SK-N-SH (cell line): ENCODE data around the gene AIRE. TPM values are rescaled to one million over a fixed set of nuclear protein-coding genes. Genes with fewer than 3 reads are reported as not detected.

Experiments
- CTCF ChIA-PET: fragments of 300-600, 350-600 bp; formaldehyde crosslinking; extraction: SDS; loops from one replicate; lab custom pipeline; 2021; lab: Yijun Ruan, JAX
- POLR2A ChIA-PET: fragments of 350-600 bp; sonication (Branson Sonifier 250); formaldehyde crosslinking; extraction: SDS; loops from one replicate; lab custom pipeline; 2020; ENCODE audit warnings: antibody characterized with exemption, inconsistent platforms; lab: Yijun Ruan, JAX
- DNase-seq: peaks from one replicate; pipeline ENCODE4 v3.0.0; 2012
- H2AFZ ChIP-seq: fragments of 200-600 bp; sonication (generic); 2 replicates; pipeline ENCODE4 v1.8.1; 2016; ENCODE audit warnings: antibody characterized with exemption, mild to moderate bottlenecking, low read depth
- H3F3A ChIP-seq: fragments of 200-600 bp; sonication (generic); replicated peaks from 2 replicates; pipeline ENCODE3; 2016; ENCODE audit warnings: antibody characterized with exemption, mild to moderate bottlenecking; ENCODE audit not compliant: insufficient read depth
- H3K27ac ChIP-seq, 2 experiments: fragments of 200-500 bp in 1 of 2; fragments of 200-600 bp in 1 of 2; sonication (Bioruptor generic) in 1 of 2; sonication (generic), shearing (Covaris generic) in 1 of 2; 2 replicates each; pipeline versions ENCODE4 v1.5.1 to v1.6.1; 2014 to 2016; ENCODE audit warnings: low read depth in 2 of 2, inconsistent platforms in 1 of 2, low read length in 1 of 2, mild to moderate bottlenecking in 1 of 2, mixed read lengths in 1 of 2
- H3K27me3 ChIP-seq: fragments of 200-600 bp; sonication (generic), shearing (Covaris generic); 2 replicates; pipeline ENCODE4 v1.6.1; 2016; ENCODE audit warnings: mixed run types; ENCODE audit not compliant: insufficient read depth
- H3K36me3 ChIP-seq, 2 experiments: fragments of 200-500 bp in 1 of 2; fragments of 200-600 bp in 1 of 2; sonication (Bioruptor generic) in 1 of 2; sonication (generic) in 1 of 2; replicated peaks in 1 of 2; 2 replicates each; pipeline versions ENCODE3 to v1.5.1; 2014 to 2016; ENCODE audit warnings: low read length in 1 of 2, mild to moderate bottlenecking in 1 of 2; ENCODE audit not compliant: insufficient read depth in 2 of 2, control insufficient read depth in 1 of 2
- H3K4me1 ChIP-seq, 2 experiments: fragments of 200-500 bp in 1 of 2; fragments of 200-600 bp in 1 of 2; sonication (Bioruptor generic) in 1 of 2; sonication (generic), shearing (Covaris generic) in 1 of 2; 2 replicates each; pipeline versions ENCODE4 v1.5.1 to v1.6.1; 2014 to 2016; ENCODE audit warnings: low read depth in 1 of 2, low read length in 1 of 2, mixed run types in 1 of 2; ENCODE audit not compliant: insufficient read depth in 2 of 2, control insufficient read depth in 1 of 2
- H3K4me2 ChIP-seq: fragments of 200-600 bp; sonication (generic), shearing (Covaris generic); 2 replicates; pipeline ENCODE4 v1.6.1; 2017; ENCODE audit warnings: mixed run types
- H3K4me3 ChIP-seq, 2 experiments: fragments of 200-500 bp in 1 of 2; fragments of 200-600 bp in 1 of 2; sonication (Bioruptor generic) in 1 of 2; sonication (generic), shearing (Covaris generic) in 1 of 2; 2 replicates each; pipeline versions ENCODE4 v1.5.1 to v1.8.1; 2014 to 2016; ENCODE audit warnings: low read depth in 2 of 2, inconsistent platforms in 1 of 2, low read length in 1 of 2, mild to moderate bottlenecking in 1 of 2, mixed read lengths in 1 of 2, moderate library complexity in 1 of 2
- H3K79me2 ChIP-seq: fragments of 200-600 bp; sonication (generic); 2 replicates; pipeline ENCODE4 v1.8.1; 2017; ENCODE audit warnings: mild to moderate bottlenecking; ENCODE audit not compliant: insufficient read depth
- H3K9ac ChIP-seq: fragments of 200-600 bp; sonication (generic); 2 replicates; pipeline ENCODE4 v1.6.1; 2017; ENCODE audit warnings: mixed run types
- H3K9me2 ChIP-seq: fragments of 200-600 bp; sonication (generic); 2 replicates; pipeline ENCODE4 v1.6.1; 2017; ENCODE audit warnings: mixed run types
- H3K9me3 ChIP-seq: fragments of 200-600 bp; sonication (generic); 2 replicates; pipeline ENCODE4 v1.6.1; 2017; ENCODE audit warnings: mixed run types, mild to moderate bottlenecking, moderate library complexity
- H4K20me1 ChIP-seq: fragments of 200-600 bp; sonication (generic); 2 replicates; pipeline ENCODE4 v1.6.1; 2017; ENCODE audit warnings: mild to moderate bottlenecking, mixed run types; ENCODE audit not compliant: insufficient read depth
- CHD2 ChIP-seq: fragments of 150-350 bp; IDR thresholded peaks from 2 replicates; pipeline ENCODE4 v1.6.1; 2018; ENCODE audit warnings: low read length; ENCODE audit not compliant: partially characterized antibody
- EZH2phosphoT487 ChIP-seq: fragments of 200-600 bp; sonication (generic); IDR thresholded peaks from 2 replicates; pipeline ENCODE4 v1.6.1; 2017; ENCODE audit warnings: low read depth, mixed run types, mild to moderate bottlenecking, antibody characterized with exemption, moderate library complexity, borderline replicate concordance
- FOXJ3 ChIP-seq: sonication (generic); formaldehyde crosslinking; IDR thresholded peaks from 2 replicates; pipeline ENCODE4 v1.5.1; 2020; ENCODE audit warnings: mild to moderate bottlenecking, missing genetic modification reagents
- FOXM1 ChIP-seq: IDR thresholded peaks from 2 replicates; pipeline ENCODE4 v1.4.0; 2012; ENCODE audit warnings: low read depth, mild to moderate bottlenecking
- GABPA ChIP-seq: IDR thresholded peaks from 2 replicates; pipeline ENCODE4 v1.4.0; 2012; ENCODE audit warnings: low read depth, mild to moderate bottlenecking
- GATA2 ChIP-seq: sonication (generic); formaldehyde crosslinking; IDR thresholded peaks from 2 replicates; pipeline ENCODE4 v1.5.0; 2020; ENCODE audit warnings: mild to moderate bottlenecking, missing genetic modification reagents
- IRF3 ChIP-seq: fragments of 150-350 bp; IDR thresholded peaks from 2 replicates; pipeline ENCODE4 v1.6.1; 2016; ENCODE audit warnings: mild to moderate bottlenecking, low read depth, low read length
- MAX ChIP-seq: IDR thresholded peaks from 2 replicates; pipeline ENCODE4 v1.4.0; 2012; ENCODE audit warnings: low read depth
- MEF2A ChIP-seq: IDR thresholded peaks from 2 replicates; pipeline ENCODE4 v1.4.0; 2012; ENCODE audit warnings: low read depth, borderline replicate concordance
- NFIC ChIP-seq: IDR thresholded peaks from 2 replicates; pipeline ENCODE4 v1.4.0; 2012; ENCODE audit warnings: borderline replicate concordance
- POLR2AphosphoS5 ChIP-seq: IDR thresholded peaks from 2 replicates; pipeline ENCODE4 v1.6.1; 2012; ENCODE audit warnings: low read depth, low read length
- RCOR1 ChIP-seq: fragments of 150-350 bp; IDR thresholded peaks from 2 replicates; pipeline ENCODE4 v1.6.1; 2017; ENCODE audit warnings: antibody characterized with exemption, low read length
- REST ChIP-seq: IDR thresholded peaks from 2 replicates; pipeline ENCODE4 v1.6.1; 2012; ENCODE audit warnings: mild to moderate bottlenecking, low read depth, low read length, moderate library complexity
- RFX5 ChIP-seq: IDR thresholded peaks from 2 replicates; pipeline ENCODE4 v1.6.1; 2012; ENCODE audit warnings: mild to moderate bottlenecking, improper control_type of control experiment, low read length
- SMC3 ChIP-seq: IDR thresholded peaks from 2 replicates; pipeline ENCODE4 v1.6.1; 2012; ENCODE audit warnings: low read depth, low read length, improper control_type of control experiment
- TCF12 ChIP-seq: IDR thresholded peaks from 2 replicates; pipeline ENCODE4 v1.4.0; 2012
- USF1 ChIP-seq: IDR thresholded peaks from 2 replicates; pipeline ENCODE4 v1.4.0; 2012; ENCODE audit warnings: low read depth, borderline replicate concordance
- USF2 ChIP-seq: fragments of 150-350 bp; IDR thresholded peaks from 2 replicates; pipeline ENCODE4 v1.6.1; 2017; ENCODE audit warnings: antibody characterized with exemption, low read length, low read depth, borderline replicate concordance
- ZBTB33 ChIP-seq: IDR thresholded peaks from 2 replicates; pipeline ENCODE4 v1.4.0; 2012; ENCODE audit warnings: low read depth, borderline replicate concordance
- WGBS: methylation state at CpG from one replicate; pipeline ENCODE4 v1.1.6; 2017; ENCODE audit warnings: low lambda C conversion rate; 5-methylcytosine and 5-hydroxymethylcytosine counted together
- polyA plus RNA-seq, 3 experiments: library from polyadenylated mRNA; depleted of rRNA; stranded (reverse); fragments of >200 nt; gene quantifications; 2 replicates each; pipeline ENCODE4 v1.2.3, GENCODE V29; 2012

Gene AIRE
- polyA plus RNA-seq, 1 of the 3 experiments (the other 2 are of a cell fraction) = not detected

- TF ChIP-seq ZBTB33 = no peak
- TF ChIP-seq GABPA = no peak
- no peak for TF ChIP-seq FOXJ3 (CRISPR knock-in tag)
These were observed 26.5 kb upstream of the AIRE start (continued) for GRCh38 chr21:44259082-44259705.

- Histone ChIP-seq H3K4me2 (no peak overlapping the region), H3K4me1 (no peaks in the 10 kb centered on the region), H3K9me3 (no peaks in the 10 kb centered on the region), H3K36me3 (no peaks in the 10 kb centered on the region), H3K9me2 (no peaks in the 10 kb centered on the region), H3K4me3 (no peak overlapping the region), H3K27ac (no peak overlapping the region), H3K9ac (no peak overlapping the region), H4K20me1 (no peaks in the 10 kb centered on the region), H2AFZ (no peak overlapping the region), H3K79me2 (no peaks in the 10 kb centered on the region), H3F3A (no peaks in the 10 kb centered on the region), H3K27me3 (no peaks in the 10 kb centered on the region)
- WGBS = 20% methylated on average over 4 of the region's 4 CpGs
- ChIA-PET CTCF (no interaction called here), POLR2A (no interaction called here)
- DNase-seq = no peak
- TF ChIP-seq MAX = no peak
- no peak for TF ChIP-seq FOXM1
- no peak for TF ChIP-seq REST
- TF ChIP-seq GATA2 (CRISPR knock-in tag) = no peak
- no peak for TF ChIP-seq RFX5
- no peak for TF ChIP-seq NFIC
- no peak for TF ChIP-seq EZH2phosphoT487
- TF ChIP-seq IRF3 = no peak
- TF ChIP-seq SMC3 = no peak
- TF ChIP-seq TCF12 = no peak
- TF ChIP-seq MEF2A = no peak
- no peak for TF ChIP-seq POLR2AphosphoS5
- no peak for TF ChIP-seq RCOR1
- no peak for TF ChIP-seq USF2
- TF ChIP-seq USF1 = no peak
- no peak for TF ChIP-seq ZBTB33
- TF ChIP-seq CHD2 = no peak
These were observed 25.6 kb upstream of the AIRE start for GRCh38 chr21:44260066-44260465.
